Skeletal muscle tissue (tissue), 4 donors: ENCODE results near the gene KIAA0319L. TPM values are rescaled to one million over a fixed set of nuclear protein-coding genes. Genes with fewer than 3 reads are reported as not detected.
"Not testable (repeated sequence)": the region's sequence is repeated elsewhere in the genome, so short reads cannot be mapped to it uniquely, and the experiment has no call there.

ENCODE experiments used
- H3K27ac ChIP-seq: one replicate; pipeline ENCODE4 v1.7.0; 2013; ENCODE audit warnings: mild to moderate bottlenecking, low read depth, low read length, inconsistent platforms
- H3K27me3 ChIP-seq, 3 donors: one replicate each; pipeline ENCODE4 v1.7.0; 2013; ENCODE audit warnings: low read length in 3 of 3; ENCODE audit not compliant: control insufficient read depth in 3 of 3, insufficient read depth in 3 of 3
- H3K36me3 ChIP-seq, 3 donors: one replicate each; pipeline ENCODE4 v1.7.0; 2013; ENCODE audit warnings: low read length in 3 of 3; ENCODE audit not compliant: control insufficient read depth in 3 of 3, insufficient read depth in 3 of 3
- H3K4me1 ChIP-seq, 3 donors: one replicate each; pipeline ENCODE4 v1.7.0; 2013; ENCODE audit warnings: low read length in 3 of 3, mild to moderate bottlenecking in 3 of 3; ENCODE audit not compliant: control insufficient read depth in 3 of 3, insufficient read depth in 3 of 3
- H3K4me3 ChIP-seq, 3 donors: one replicate each; pipeline ENCODE4 v1.7.0; 2013; ENCODE audit warnings: low read length in 3 of 3
- H3K9ac ChIP-seq, 3 donors: one replicate each; pipeline ENCODE4 v1.7.0; 2013; ENCODE audit warnings: low read length in 3 of 3, mild to moderate bottlenecking in 3 of 3, moderate library complexity in 2 of 3, low read depth in 1 of 3
- H3K9me3 ChIP-seq, 3 donors: one replicate each; pipeline ENCODE4 v1.7.0; 2013; ENCODE audit warnings: low read length in 3 of 3; ENCODE audit not compliant: control insufficient read depth in 3 of 3
- total RNA-seq: library from RNA; depleted of rRNA; stranded (reverse); fragments of >200 nt; gene quantifications from one replicate; pipeline ENCODE4 v1.2.3, GENCODE V29; 2014
- donor health status: Osteomylitis.

Gene KIAA0319L
- total RNA-seq, 1 donor from 2014 or later, result 18.3 TPM

- Histone ChIP-seq H3K27me3 (no peaks in the 10 kb centered on the region), H3K4me3 (no peak overlapping the region), H3K4me1 (no peaks in the 10 kb centered on the region), H3K9me3 (no peaks in the 10 kb centered on the region), H3K9ac (no peak overlapping the region), H3K36me3 (peaks cover 0 to 15% (median 11%) of the 10 kb centered on the region in 3 donors), H3K27ac (no peak overlapping the region)
Measured at GRCh38 chr1:35475856-35476674, 81.1 kb downstream of the KIAA0319L start.

GRCh38 chr1:35475356-35475755, 81.8 kb downstream of the KIAA0319L start:
- Histone ChIP-seq H3K36me3 (peaks cover 0 to 18% (median 18%) of the 10 kb centered on the region in 3 donors), H3K4me3 (no peak overlapping the region), H3K4me1 (no peaks in the 10 kb centered on the region), H3K9ac (no peak overlapping the region), H3K27me3 (no peaks in the 10 kb centered on the region), H3K9me3 (no peaks in the 10 kb centered on the region), H3K27ac (no peak overlapping the region)

GRCh38 chr1:35473216-35473615, 84.0 kb downstream of the KIAA0319L start:
- not testable (repeated sequence) for H3K9ac ChIP-seq, H3K4me3 ChIP-seq, H3K27me3 ChIP-seq, H3K4me1 ChIP-seq, H3K27ac ChIP-seq, H3K9me3 ChIP-seq
- H3K36me3 ChIP-seq, result peaks cover 4 to 19% (median 18%) of the 10 kb centered on the region in 3 donors

DNA sequence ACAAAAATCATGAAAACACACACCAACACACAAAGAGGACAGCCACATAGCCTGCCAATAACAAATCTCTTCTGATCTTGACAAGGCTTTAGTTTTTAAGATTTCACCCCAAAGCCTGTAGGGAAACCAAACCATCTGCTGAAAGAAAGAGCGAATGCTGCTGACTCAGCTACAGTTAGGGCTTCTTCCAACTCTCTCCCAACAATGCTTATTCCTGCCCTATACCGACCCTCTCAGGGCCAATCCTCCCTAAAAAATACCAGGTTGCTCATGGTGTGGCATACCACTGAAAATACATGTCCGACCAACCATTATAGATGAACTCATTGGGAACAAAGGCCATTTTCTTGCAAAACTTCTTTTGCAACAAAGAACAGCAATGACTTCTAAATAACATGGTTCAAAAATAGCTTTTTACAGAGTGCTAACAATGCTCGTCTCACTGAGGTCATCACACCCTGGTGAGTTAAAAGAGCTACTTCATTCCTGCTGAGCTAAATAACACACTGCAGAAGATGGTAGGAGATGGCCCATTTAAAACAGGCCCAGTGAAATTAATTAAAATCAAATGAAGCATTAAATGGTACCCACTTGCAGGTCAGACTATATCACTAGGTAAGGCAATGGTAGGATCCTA, 86.1 kb downstream of the KIAA0319L start:
- Histone ChIP-seq H3K4me3 (no peak overlapping the region), H3K4me1 (no peaks in the 10 kb centered on the region), H3K27me3 (no peaks in the 10 kb centered on the region), H3K9me3 (no peaks in the 10 kb centered on the region), H3K36me3 (peaks cover 6 to 23% (median 19%) of the 10 kb centered on the region in 3 donors), H3K27ac (no peak overlapping the region), H3K9ac (no peak overlapping the region)

DNA sequence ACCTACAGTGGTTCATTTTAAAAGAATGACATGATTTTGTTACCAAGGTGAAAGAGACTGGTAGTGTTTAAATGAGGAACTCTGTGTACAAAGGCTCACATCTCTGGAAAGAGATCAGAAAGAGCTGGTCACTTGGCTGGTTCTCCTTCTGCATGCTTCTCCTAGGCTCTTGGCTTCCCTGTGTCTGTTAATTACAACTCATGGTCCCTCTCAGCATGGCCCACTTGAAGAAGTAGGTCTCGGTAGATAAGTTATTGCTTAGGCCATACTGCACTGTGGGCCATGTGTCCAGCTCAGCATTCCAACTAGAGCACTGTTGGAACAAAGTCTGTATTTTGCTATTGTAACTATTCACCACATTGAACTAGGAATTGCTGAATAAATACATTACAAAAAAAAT, 91.1 kb downstream of the KIAA0319L start:
- H3K27me3 ChIP-seq, result no peaks in the 10 kb centered on the region
- no peaks in the 10 kb centered on the region for H3K4me1 ChIP-seq
- H3K4me3 ChIP-seq, result no peak overlapping the region
- H3K9me3 ChIP-seq, result no peaks in the 10 kb centered on the region
- H3K9ac ChIP-seq, result no peak overlapping the region
- peaks cover 21 to 45% (median 40%) of the 10 kb centered on the region in 3 donors for H3K36me3 ChIP-seq
- H3K27ac ChIP-seq, result no peak overlapping the region

- not testable (repeated sequence) for H3K27me3 ChIP-seq, H3K27ac ChIP-seq, H3K4me1 ChIP-seq, H3K9ac ChIP-seq, H3K9me3 ChIP-seq, H3K4me3 ChIP-seq
- H3K36me3 ChIP-seq, result peaks cover 20 to 41% (median 33%) of the 10 kb centered on the region in 3 donors
Measured at GRCh38 chr1:35463749-35464148, 93.5 kb downstream of the KIAA0319L start.

DNA sequence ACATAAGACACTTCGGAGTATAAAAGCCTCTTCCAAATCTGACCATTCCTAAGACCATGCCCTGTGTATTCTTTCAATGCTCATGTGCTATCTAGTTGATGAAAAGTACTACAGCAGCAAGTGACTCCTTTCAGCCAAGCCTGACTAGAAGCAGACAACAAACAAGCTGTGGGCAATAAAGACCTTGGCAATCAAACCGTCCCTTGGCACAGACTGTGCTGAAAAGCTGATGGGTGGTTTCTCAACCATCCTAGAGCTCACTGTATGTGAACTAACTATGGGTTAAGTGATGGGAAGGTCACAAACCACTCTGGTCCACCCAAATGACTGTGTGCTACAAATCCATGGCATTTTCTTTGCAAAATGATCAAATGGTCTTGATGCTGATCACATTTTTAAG, 94.0 kb downstream of the KIAA0319L start:
- Histone ChIP-seq H3K27me3 (no peaks in the 10 kb centered on the region), H3K4me3 (no peak overlapping the region), H3K27ac (no peak overlapping the region), H3K4me1 (no peaks in the 10 kb centered on the region), H3K9ac (no peak overlapping the region), H3K9me3 (no peaks in the 10 kb centered on the region), H3K36me3 (peaks cover 19 to 41% (median 33%) of the 10 kb centered on the region in 3 donors)

GRCh38 chr1:35461966-35462651, 95.1 kb downstream of the KIAA0319L start:
- Histone ChIP-seq H3K36me3 (peaks cover 21 to 44% (median 33%) of the 10 kb centered on the region in 3 donors), H3K27ac (no peak overlapping the region), H3K9ac (no peak overlapping the region), H3K27me3 (no peaks in the 10 kb centered on the region), H3K4me3 (no peak overlapping the region), H3K4me1 (no peaks in the 10 kb centered on the region), H3K9me3 (no peaks in the 10 kb centered on the region)

- no peak overlapping the region for H3K27ac ChIP-seq
- no peaks in the 10 kb centered on the region for H3K27me3 ChIP-seq
- no peaks in the 10 kb centered on the region for H3K9me3 ChIP-seq
- H3K36me3 ChIP-seq, result peaks cover 19 to 40% (median 29%) of the 10 kb centered on the region in 3 donors
- H3K4me3 ChIP-seq, result no peak overlapping the region
- H3K9ac ChIP-seq, result no peak overlapping the region
- H3K4me1 ChIP-seq, result no peaks in the 10 kb centered on the region
Measured at GRCh38 chr1:35460796-35461195, 96.4 kb downstream of the KIAA0319L start.

GRCh38 chr1:35454616-35455015, 102.6 kb downstream of the KIAA0319L start:
- Histone ChIP-seq H3K9me3 (no peaks in the 10 kb centered on the region), H3K4me3 (no peak overlapping the region), H3K9ac (no peak overlapping the region), H3K36me3 (peaks cover 31 to 43% (median 34%) of the 10 kb centered on the region in 3 donors), H3K27ac (no peak overlapping the region), H3K27me3 (no peaks in the 10 kb centered on the region), H3K4me1 (peaks cover 13 to 16% (median 15%) of the 10 kb centered on the region in 3 donors)
